ENCODE measurements around the gene KLK14. TPM values are rescaled to one million over a fixed set of nuclear protein-coding genes. Genes with fewer than 3 reads are reported as not detected.

KLK14 gene
- total and polyA plus RNA-seq, 2 of the 8 experiments (the other 6 are each of a cell fraction or from before 2014, with no cell fraction given): 0.09 to 1.2 TPM

DNA sequence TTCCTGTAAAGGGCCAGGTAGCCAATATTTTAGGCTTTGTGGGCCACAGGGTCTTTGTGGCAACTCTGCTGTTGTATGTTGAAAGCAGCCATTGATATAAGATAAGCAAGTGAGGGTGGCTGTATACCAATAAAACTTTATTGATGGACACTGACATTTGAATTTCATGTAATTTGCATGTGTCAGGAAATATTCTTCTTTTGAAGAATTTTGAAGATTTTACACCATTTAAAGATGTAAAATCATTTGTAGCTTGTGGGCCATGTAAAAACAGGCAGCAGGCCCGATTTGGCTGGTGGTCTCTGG is 27.9 kb upstream of the KLK14 start (continued):
- TF ChIP-seq KDM4A (IDR thresholded peaks at IDR 0.05; ENCODE audit: low read depth, low read length, severe bottlenecking) (no peak), NANOG (IDR thresholded peaks at IDR 0.05; ENCODE audit: insufficient read depth, low read depth, low read length, poor library complexity, severe bottlenecking) (no peak), USF2 (IDR thresholded peaks at IDR 0.05; ENCODE audit: low read length) (no peak)
